ENCODE results near the gene CCDC18. TPM values are rescaled to one million over a fixed set of nuclear protein-coding genes. Genes with fewer than 3 reads are reported as not detected.
"Not testable (repeated sequence)": the region's sequence is repeated elsewhere in the genome, so short reads cannot be mapped to it uniquely, and the experiment has no call there.

The CCDC18 gene
- total RNA-seq, 1 donor from 2014 or later, result 8.6 TPM

DNA sequence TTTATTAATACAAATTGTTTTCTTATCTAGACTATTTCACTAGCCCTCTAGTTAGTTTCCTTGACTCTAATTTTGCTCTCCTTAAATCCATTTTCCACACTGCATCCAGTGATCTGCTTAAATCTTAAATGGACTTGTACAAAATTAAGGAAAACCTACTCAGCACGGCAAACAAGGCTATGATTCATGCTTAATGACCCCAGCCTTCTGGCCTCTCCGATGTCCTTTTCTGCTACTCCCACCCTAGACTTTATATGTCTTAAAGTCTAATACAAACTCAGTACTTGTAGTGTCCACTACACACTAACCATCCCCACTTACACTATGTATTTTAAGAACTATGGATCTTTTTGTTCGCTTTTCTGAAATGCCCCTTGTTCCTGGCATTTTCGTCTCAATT is 2.5 kb upstream of the CCDC18 start:
- DNase-seq, result peak; percentile 9

- DNase-seq, result peak; percentile 19
Observed at GRCh38 chr1:93178418-93178817, 2.1 kb upstream of the CCDC18 start.

- DNase-seq, result peak; percentile 99
Observed at GRCh38 chr1:93179886-93180722, 420 bp upstream of the CCDC18 start, which contains the start of gene TMED5. TMED5 (minus strand) TSS chr1:93180413; CDS start chr1:93180242, 171 bp downstream.

- no peak for DNase-seq
Observed at GRCh38 chr1:93186667-93187066, 6.1 kb downstream of the CCDC18 start.

GRCh38 chr1:93190432-93190831 is 9.9 kb downstream of the CCDC18 start:
- no peak for DNase-seq

GRCh38 chr1:93194231-93194990 is 13.9 kb downstream of the CCDC18 start:
- no peak for DNase-seq

- DNase-seq, result no peak
Observed at GRCh38 chr1:93196591-93196990, 16.1 kb downstream of the CCDC18 start.

DNA sequence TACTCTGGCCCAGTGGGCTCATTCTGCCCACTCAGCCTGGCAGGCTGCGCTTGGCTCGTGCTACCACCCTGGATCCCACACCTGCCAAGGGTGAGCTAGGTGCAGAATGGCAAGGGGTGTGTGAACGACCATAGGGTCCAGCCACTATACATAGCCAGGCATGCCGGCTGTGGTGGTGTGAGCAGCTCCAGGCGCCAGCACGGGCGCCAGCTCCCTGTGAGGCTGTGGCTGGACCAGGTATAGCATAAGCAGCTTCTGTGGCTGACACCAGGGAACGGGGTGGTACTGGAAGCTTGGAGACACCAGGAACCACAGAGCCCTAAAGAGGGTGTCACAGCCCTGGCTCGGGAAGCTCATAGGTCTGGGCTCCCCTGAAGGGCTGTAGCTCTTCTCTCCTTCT is 18.6 kb downstream of the CCDC18 start:
- no peak for DNase-seq

- no peak for DNase-seq
Observed at GRCh38 chr1:93200086-93200620, 19.6 kb downstream of the CCDC18 start.

GRCh38 chr1:93200714-93201113 is 20.2 kb downstream of the CCDC18 start:
- no peak for DNase-seq

GRCh38 chr1:93205892-93206566 is 25.5 kb downstream of the CCDC18 start:
- DNase-seq, result no peak

- no peak for DNase-seq
Observed at GRCh38 chr1:93206567-93206954, 26.0 kb downstream of the CCDC18 start.

GRCh38 chr1:93207211-93207610 is 26.7 kb downstream of the CCDC18 start:
- no peak for DNase-seq

DNA sequence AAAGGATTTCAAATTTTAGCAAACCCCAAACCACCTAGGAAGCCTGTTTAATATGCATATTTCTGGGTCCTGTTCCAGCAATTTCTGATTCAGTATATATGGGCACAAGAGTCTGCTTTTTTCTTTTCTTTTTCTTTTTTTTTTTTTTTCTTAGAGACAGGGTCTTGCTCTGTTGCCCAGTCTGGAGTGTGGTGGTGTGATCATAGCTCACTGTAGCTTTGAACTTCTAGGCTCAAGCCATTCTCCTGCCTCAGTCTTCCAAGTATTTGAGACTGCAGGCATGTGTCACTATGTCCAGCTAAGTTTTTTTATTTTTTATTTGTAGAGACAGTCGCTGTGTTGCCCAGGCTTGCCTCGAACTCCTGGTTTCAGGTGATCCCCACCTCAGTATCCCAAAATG is 34.8 kb downstream of the CCDC18 start:
- DNase-seq, result no peak

GRCh38 chr1:93219443-93219842 is 38.9 kb downstream of the CCDC18 start:
- no peak for DNase-seq

GRCh38 chr1:93220716-93221115 is 40.2 kb downstream of the CCDC18 start:
- DNase-seq, result not testable (repeated sequence)

GRCh38 chr1:93221913-93222312 is 41.4 kb downstream of the CCDC18 start:
- DNase-seq, result no peak

DNA sequence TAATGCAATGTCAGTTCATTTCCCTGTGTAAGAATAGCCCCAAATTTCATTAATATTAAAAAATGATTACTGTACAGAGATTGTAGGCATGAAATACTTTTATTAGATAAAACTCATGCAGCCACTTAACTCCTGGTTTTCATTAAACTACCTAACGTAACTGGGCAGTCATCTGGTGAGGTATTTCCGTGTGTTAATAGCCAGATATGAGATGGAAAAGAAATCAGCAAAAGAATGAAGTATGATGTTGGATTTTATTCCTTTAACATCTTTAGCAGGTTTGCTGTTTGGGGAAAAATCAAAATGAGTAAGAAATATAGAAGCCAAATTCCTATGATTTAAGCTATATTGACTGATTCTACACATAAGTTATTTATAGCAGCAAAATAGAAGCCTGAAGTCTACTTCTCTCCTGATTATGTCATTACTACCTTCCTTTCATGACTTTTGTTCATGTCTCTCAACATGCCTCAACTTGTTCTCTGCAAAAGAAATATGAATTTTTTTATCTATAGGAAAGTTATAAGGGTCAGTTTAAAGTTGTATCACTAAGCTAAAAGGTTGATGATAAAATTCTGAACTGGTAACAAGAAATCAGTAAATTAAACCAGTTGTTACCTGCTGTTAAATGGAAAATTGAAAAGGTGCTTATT is 42.6 kb downstream of the CCDC18 start:
- no peak for DNase-seq

DNA sequence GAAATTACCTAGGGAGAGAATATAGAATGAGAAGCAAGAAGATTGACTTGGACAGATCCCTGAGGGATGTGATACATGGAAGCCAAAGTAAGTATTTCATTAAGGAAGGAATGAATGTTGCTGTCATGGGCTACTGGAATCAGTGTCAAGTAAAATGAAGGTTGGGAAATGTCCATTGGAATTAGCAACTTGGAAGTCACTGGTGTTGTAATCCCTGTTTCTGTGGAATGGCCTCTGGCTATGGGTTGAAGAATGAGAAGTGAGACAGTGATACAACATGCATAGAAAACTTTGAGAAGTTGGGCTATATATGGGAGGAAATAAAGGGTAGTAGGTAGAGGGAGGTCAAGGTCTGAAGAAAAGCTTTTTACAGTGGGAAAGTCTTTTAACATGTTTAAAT is 54.7 kb downstream of the CCDC18 start:
- no peak for DNase-seq

DNA sequence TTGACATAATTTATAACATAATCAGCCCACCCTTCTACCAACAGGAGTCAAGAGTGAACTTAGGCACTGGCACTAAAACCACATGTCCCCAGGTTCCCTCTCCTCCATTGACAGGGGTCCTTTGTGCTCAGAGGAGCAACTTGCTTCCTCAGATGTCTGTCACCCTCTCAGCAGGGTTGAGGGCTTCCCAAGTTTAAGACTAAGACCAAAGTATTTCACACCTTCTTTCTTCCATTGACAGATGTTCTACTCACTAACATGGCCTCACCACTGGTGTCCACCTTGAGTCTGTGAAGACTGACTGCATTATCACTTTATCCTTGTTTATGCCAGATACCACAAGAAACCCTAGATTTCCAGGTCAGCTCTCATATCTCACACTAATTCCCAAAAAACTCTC is 56.5 kb downstream of the CCDC18 start:
- no peak for DNase-seq

GRCh38 chr1:93238425-93238824 is 57.9 kb downstream of the CCDC18 start:
- DNase-seq, result no peak

GRCh38 chr1:93239863-93240262 is 59.3 kb downstream of the CCDC18 start:
- DNase-seq, result no peak
